HCT116 (cell line): ENCODE measurements around the gene ZNF48. TPM values are rescaled to one million over a fixed set of nuclear protein-coding genes. Genes with fewer than 3 reads are reported as not detected.

Experiments used
- ATAC-seq: fragments of 200-7000 bp; cut with Tn5 transposase; 2 replicates; pipeline ENCODE4 v1.9.1; 2020; ENCODE audit warnings: mild to moderate bottlenecking, moderate library complexity
- BruUV-seq: library from RNA; stranded (reverse); fragments of 400-500 nt; replicated peaks from 2 replicates; lab custom pipeline; 2021; lab: Mats Ljungman, UMichigan
- CTCF ChIA-PET: fragments of 300-600 bp; sonication (Branson Sonifier 250); formaldehyde crosslinking; loops from one replicate; lab custom pipeline; 2021; ENCODE audit warnings: antibody characterized with exemption; lab: Charles Lee
- POLR2A ChIA-PET: fragments of 300-600, 350-600 bp; sonication (Branson Sonifier 250); formaldehyde crosslinking; loops from one replicate; lab custom pipeline; 2021; ENCODE audit warnings: antibody characterized with exemption; lab: Charles Lee
- RAD21 ChIA-PET, 2 experiments: fragments of 300-600 bp; sonication (Branson Sonifier 250); formaldehyde crosslinking; loops; one replicate each; lab custom pipeline; 2023; ENCODE audit warnings: low total read pairs in 2 of 2; ENCODE audit not compliant: uncharacterized antibody in 2 of 2, unreplicated experiment in 2 of 2, low non-redundant PET in 1 of 2; lab: Charles Lee
- DNase-seq: peaks from one replicate; pipeline ENCODE4 v3.0.0-alpha.2; 2010; ENCODE audit warnings: low read depth, low spot score
- H2AFZ ChIP-seq: fragments of 200-600 bp; shearing (Covaris generic), sonication (generic); 2 replicates; pipeline ENCODE4 v1.6.1; 2017; ENCODE audit warnings: low read depth, mixed run types, mixed read lengths, antibody characterized with exemption, low read length; ENCODE audit not compliant: poor library complexity, severe bottlenecking
- H3K27ac ChIP-seq: 2 replicates; pipeline ENCODE4 v1.5.1; 2012; ENCODE audit warnings: low read depth, low read length
- H3K27me3 ChIP-seq: fragments of 200-600 bp; sonication (generic); 2 replicates; pipeline ENCODE4 v1.6.1; 2016; ENCODE audit warnings: mixed run types, low read length, mixed read lengths; ENCODE audit not compliant: insufficient read depth
- H3K36me3 ChIP-seq, 2 experiments: fragments of 200-500 bp in 1 of 2; fragments of 200-600 bp in 1 of 2; sonication (Bioruptor generic) in 1 of 2; sonication (generic) in 1 of 2; 2 replicates each; pipeline versions ENCODE4 v1.5.1 to v1.6.1; 2014 to 2016; ENCODE audit warnings: low read length in 2 of 2, inconsistent platforms in 1 of 2, mixed read lengths in 1 of 2, mixed run types in 1 of 2; ENCODE audit not compliant: insufficient read depth in 2 of 2, control insufficient read depth in 1 of 2
- H3K4me1 ChIP-seq, 2 experiments: fragments of 200-600 bp in 1 of 2; sonication (generic) in 1 of 2; 2 replicates each; pipeline versions ENCODE4 v1.5.1 to v1.6.1; 2012 to 2017; ENCODE audit warnings: low read length in 2 of 2, inconsistent platforms in 1 of 2, mild to moderate bottlenecking in 1 of 2, mixed read lengths in 1 of 2, mixed run types in 1 of 2, moderate library complexity in 1 of 2; ENCODE audit not compliant: insufficient read depth in 2 of 2, control insufficient read depth in 1 of 2
- H3K4me2 ChIP-seq: fragments of 200-600 bp; sonication (generic); 2 replicates; pipeline ENCODE4 v1.6.1; 2017; ENCODE audit warnings: mixed run types, low read length, mixed read lengths
- H3K4me3 ChIP-seq, 2 experiments: fragments of 200-600 bp in 1 of 2; sonication (generic) in 1 of 2; replicated peaks in 1 of 2; 2 replicates each; pipeline ENCODE4 v1.5.1; 2011 to 2016; ENCODE audit warnings: low read length in 2 of 2, control low read depth in 1 of 2, low read depth in 1 of 2, mild to moderate bottlenecking in 1 of 2, mixed read lengths in 1 of 2, mixed run types in 1 of 2
- H3K79me2 ChIP-seq: fragments of 200-600 bp; sonication (generic); 2 replicates; pipeline ENCODE4 v1.6.1; 2017; ENCODE audit warnings: mild to moderate bottlenecking, mixed run types, low read length, moderate library complexity, mixed read lengths; ENCODE audit not compliant: insufficient read depth
- H3K9ac ChIP-seq: fragments of 200-600 bp; sonication (generic); 2 replicates; pipeline ENCODE4 v1.6.1; 2016; ENCODE audit warnings: low read length, mixed read lengths
- H3K9me2 ChIP-seq: fragments of 200-600 bp; sonication (generic), shearing (Covaris generic); 2 replicates; pipeline ENCODE4 v1.6.1; 2017; ENCODE audit warnings: mixed run types, mild to moderate bottlenecking, moderate library complexity; ENCODE audit not compliant: insufficient read depth
- H3K9me3 ChIP-seq, 2 experiments: fragments of 200-500 bp in 1 of 2; fragments of 200-600 bp in 1 of 2; sonication (Bioruptor generic) in 1 of 2; sonication (generic) in 1 of 2; 2 replicates each; pipeline ENCODE4 v1.6.1; 2014 to 2017; ENCODE audit warnings: low read length in 2 of 2, mixed read lengths in 2 of 2, inconsistent platforms in 1 of 2, low read depth in 1 of 2, mild to moderate bottlenecking in 1 of 2, mixed run types in 1 of 2, moderate library complexity in 1 of 2; ENCODE audit not compliant: control insufficient read depth in 1 of 2, insufficient read depth in 1 of 2
- H4K20me1 ChIP-seq: fragments of 200-600 bp; sonication (generic), shearing (Covaris generic); 2 replicates; pipeline ENCODE4 v1.6.1; 2017; ENCODE audit warnings: mixed run types, mild to moderate bottlenecking, moderate library complexity; ENCODE audit not compliant: insufficient read depth
- ATF3 ChIP-seq: IDR thresholded peaks from 2 replicates; pipeline ENCODE4 v1.6.1; 2012
- CEBPB ChIP-seq: IDR thresholded peaks from 2 replicates; pipeline ENCODE4 v1.6.1; 2012; ENCODE audit warnings: low read depth
- EGR1 ChIP-seq: IDR thresholded peaks from 2 replicates; pipeline ENCODE4 v1.6.1; 2012; ENCODE audit warnings: low read depth
- ELF1 ChIP-seq: IDR thresholded peaks from 2 replicates; pipeline ENCODE4 v1.6.1; 2012; ENCODE audit warnings: low read depth, borderline replicate concordance
- EZH2phosphoT487 ChIP-seq: fragments of 200-600 bp; IDR thresholded peaks from 2 replicates; pipeline ENCODE4 v1.6.1; 2018; ENCODE audit warnings: antibody characterized with exemption, borderline replicate concordance
- POLR2A ChIP-seq: IDR thresholded peaks from 2 replicates; pipeline ENCODE4 v1.7.0; 2011; ENCODE audit warnings: borderline replicate concordance; ENCODE audit not compliant: insufficient read depth, insufficient read length; ENCODE audit errors: extremely low read depth
- POLR2AphosphoS5 ChIP-seq: IDR thresholded peaks from 2 replicates; pipeline ENCODE4 v1.6.1; 2011; ENCODE audit warnings: mild to moderate bottlenecking, low read depth, low read length, moderate library complexity
- RAD21 ChIP-seq: IDR thresholded peaks from 2 replicates; pipeline ENCODE4 v1.6.1; 2012; ENCODE audit warnings: low read depth, mild to moderate bottlenecking
- REST ChIP-seq: IDR thresholded peaks from 2 replicates; pipeline ENCODE4 v1.6.1; 2012; ENCODE audit warnings: low read depth
- SIN3A ChIP-seq: IDR thresholded peaks from 2 replicates; pipeline ENCODE4 v1.6.1; 2012; ENCODE audit warnings: low read depth
- SP1 ChIP-seq: IDR thresholded peaks from 2 replicates; pipeline ENCODE4 v1.6.1; 2012; ENCODE audit warnings: low read depth
- TCF7L2 ChIP-seq: IDR thresholded peaks from 2 replicates; pipeline ENCODE4 v1.7.0; 2011; ENCODE audit warnings: borderline replicate concordance, inconsistent platforms; ENCODE audit not compliant: insufficient read depth, insufficient read length; ENCODE audit errors: extremely low read depth
- YY1 ChIP-seq: IDR thresholded peaks from 2 replicates; pipeline ENCODE4 v1.6.1; 2011; ENCODE audit warnings: low read length, low read depth, moderate library complexity, mild to moderate bottlenecking; ENCODE audit not compliant: insufficient replicate concordance; ENCODE audit errors: extremely low read depth
- ZFX ChIP-seq: fragments of 450-650 bp; IDR thresholded peaks from 2 replicates; pipeline ENCODE4 v1.6.1; 2017
- intact Hi-C: fragments of 100-400 bp; cut with micrococcal nuclease; formaldehyde crosslinking; loops from 2 replicates; pipeline ENCODE4 v1.10.0; 2022
- total RNA-seq: library from RNA; stranded (reverse); gene quantifications from one replicate; pipeline ENCODE4 v1.2.1, GENCODE V29; 2021; ENCODE audit not compliant: unreplicated experiment

Gene ZNF48
- total RNA-seq, 1 experiment from 2014 or later, result 17.9 TPM

GRCh38 chr16:30377812-30378235, 17.4 kb upstream of the ZNF48 start:
- no peaks in the 10 kb centered on the region for H4K20me1 ChIP-seq
- H3K9ac ChIP-seq, result peak overlapping the region; percentile 97
- CTCF ChIA-PET, result no interaction called here
- ATAC-seq (peak; percentile 70), DNase-seq (peak; percentile 85)
- H3K4me2 ChIP-seq, result peak overlapping the region; percentile 100
- RAD21 ChIA-PET, result interaction anchor here in 1 of 2 experiments (1.0 kb wide), 1 partner anchor 40 kb away, joined by 13 read pairs; no protein-coding TSS in a partner anchor
- POLR2A ChIA-PET, result no interaction called here
- BruUV-seq, result no TSS peak
- no peak overlapping the region for H2AFZ ChIP-seq
- no peaks in the 10 kb centered on the region for H3K9me3 ChIP-seq
- peak overlapping the region; percentile 97 for H3K27ac ChIP-seq
- H3K79me2 ChIP-seq, result no peaks in the 10 kb centered on the region
- H3K4me1 ChIP-seq, result peaks cover 14 to 33% of the 10 kb centered on the region in 2 experiments
- no peaks in the 10 kb centered on the region for H3K27me3 ChIP-seq
- no peaks in the 10 kb centered on the region for H3K36me3 ChIP-seq
- H3K9me2 ChIP-seq, result no peaks in the 10 kb centered on the region
- peak; percentile 73 for TF ChIP-seq POLR2AphosphoS5
- no peak for TF ChIP-seq REST
- no peak for TF ChIP-seq EGR1
- TF ChIP-seq ELF1, result no peak
- TF ChIP-seq EZH2phosphoT487, result no peak
- peak; percentile 91 for TF ChIP-seq ZFX
- TF ChIP-seq ATF3, result no peak
- no peak for TF ChIP-seq SP1
- no peak for TF ChIP-seq YY1
- peak; percentile 63 for TF ChIP-seq POLR2A
- no peak for TF ChIP-seq CEBPB
- TF ChIP-seq RAD21, result no peak
- TF ChIP-seq TCF7L2, result peak; percentile 84
- no peak for TF ChIP-seq SIN3A
- peak overlapping the region; percentile 64 to 95 for H3K4me3 ChIP-seq
- intact Hi-C loops, result loop anchor here (2.0 kb wide), 1 partner anchor 17 kb away; the partner anchor contains the start of gene ZNF48
